GM19397 (cell line): ENCODE results near the gene DSTN.

Source experiments
- ATAC-seq: cut with Tn5 transposase; IDR thresholded peaks from one replicate; pipeline ENCODE4 v1.9.1; 2021; ENCODE audit warnings: mild to moderate bottlenecking, moderate library complexity; ENCODE audit not compliant: unreplicated experiment

DSTN gene

DNA sequence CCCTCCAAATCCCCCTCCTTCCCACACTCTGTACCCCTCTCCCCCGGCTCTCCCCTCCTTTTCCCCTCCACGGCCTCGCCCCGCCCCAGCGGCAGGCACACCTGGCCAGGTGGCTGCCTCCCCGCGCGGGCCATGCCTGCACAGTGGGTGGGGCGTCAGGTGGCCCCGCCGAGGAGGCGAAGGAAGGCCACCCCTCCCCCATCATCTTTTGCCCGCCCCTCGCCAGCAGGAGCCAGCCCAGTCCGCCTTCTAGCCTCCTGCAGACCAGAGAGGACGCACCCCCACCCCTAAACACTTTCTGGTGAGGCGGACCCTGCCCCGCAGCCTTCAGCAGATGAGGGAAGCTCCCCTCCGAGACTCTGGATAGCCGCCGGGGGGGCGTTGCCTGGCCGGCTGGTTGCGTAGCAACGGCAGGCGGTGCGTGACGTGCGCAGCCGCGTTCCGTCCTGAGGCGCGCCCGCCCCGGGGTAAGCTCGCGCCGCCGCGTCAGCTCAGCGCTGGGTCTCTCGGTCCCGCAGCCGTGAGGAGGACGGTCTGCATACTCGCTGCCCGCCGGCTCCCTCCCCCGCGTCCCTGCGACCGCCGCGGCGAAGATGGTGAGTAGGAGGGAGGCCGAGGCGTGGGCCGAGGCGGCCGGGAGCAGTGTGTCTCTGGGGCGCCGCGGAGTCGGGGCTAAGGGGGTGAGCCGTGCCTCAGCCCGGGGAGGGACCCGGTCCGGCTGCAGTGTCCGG is at the start of gene DSTN:
Gene DSTN (plus strand): TSS at position 460 of the 731 bp plus-strand sequence. CDS start 134 bp downstream, at position 594.
- peak; percentile 96 for ATAC-seq

DNA sequence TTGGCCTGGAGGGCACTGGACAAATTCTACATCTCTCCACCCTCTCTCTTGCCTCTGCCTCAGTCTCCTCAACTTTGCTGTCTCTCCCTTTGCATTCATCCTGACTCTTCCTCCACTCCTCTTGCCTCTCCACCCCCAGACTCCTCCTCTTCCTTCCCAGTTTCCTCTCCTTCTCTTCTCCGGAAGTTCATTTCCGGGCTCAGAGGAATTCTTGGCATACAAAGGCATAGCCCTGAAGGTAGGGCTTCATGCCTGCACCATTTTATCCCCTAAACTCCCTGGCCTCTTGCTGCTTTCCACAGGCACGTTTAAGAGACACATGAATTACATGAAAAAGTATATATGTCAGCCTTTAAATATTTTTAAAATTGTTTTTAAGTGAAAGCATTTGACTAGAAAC is 49.3 kb upstream of the DSTN start:
- no peak for ATAC-seq

DNA sequence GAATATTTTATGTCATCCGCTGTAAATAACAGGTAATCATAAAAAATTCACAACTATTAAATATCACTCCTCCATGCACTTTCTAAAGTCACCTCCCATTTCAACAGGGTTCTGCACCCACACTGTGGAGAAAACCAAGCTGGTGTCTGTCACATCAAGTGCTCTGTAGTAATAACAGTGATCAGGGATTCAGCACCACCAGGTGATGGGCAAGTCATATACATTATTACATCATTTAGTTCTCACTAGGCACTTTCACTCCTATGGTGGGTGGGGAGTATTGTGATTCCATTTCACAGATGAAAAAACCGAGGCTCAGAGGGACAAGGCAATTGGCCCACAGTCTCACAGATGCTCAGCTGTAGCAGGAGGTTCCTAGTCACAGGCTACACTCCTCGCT is 47.3 kb upstream of the DSTN start:
- ATAC-seq = no peak

DNA sequence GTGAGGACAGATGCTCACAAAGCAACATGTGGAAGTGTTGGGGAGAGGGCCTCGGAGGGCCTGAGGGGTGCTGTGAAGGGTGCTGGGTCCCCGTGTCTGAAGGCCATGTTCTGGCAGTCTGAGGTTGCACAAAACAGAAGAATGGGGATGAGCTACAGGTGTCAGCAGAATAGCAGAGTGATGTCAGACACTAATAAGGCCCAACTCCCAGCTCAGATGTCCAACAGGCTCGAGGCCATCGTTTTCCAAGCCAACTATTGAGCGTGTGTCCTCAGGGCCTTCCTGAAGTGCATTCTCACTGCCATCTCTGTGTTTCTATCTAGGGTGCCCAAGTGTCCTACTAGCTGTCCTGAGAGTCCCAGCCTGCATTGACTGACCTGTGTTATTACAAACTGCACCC is 46.5 kb upstream of the DSTN start:
- ATAC-seq = no peak

DNA sequence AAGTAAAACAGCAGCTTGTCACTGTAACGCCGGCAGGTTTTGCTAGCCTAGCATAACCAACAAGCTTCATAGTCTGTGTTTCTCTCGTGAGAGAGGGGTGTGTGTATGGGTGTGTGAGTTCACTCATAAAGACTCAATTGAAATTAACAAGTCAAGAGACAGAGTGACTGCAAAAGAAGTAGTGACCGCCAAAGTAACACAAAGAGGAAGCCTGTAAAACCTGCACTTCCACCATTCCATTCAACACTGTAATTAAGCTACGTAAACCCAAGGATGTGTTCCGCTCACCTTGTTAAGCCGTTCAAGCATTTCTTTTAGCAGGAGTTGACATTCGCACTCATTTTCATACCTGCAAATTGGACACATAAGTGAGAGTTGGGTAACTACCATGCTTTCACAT is 45.3 kb upstream of the DSTN start:
- no peak for ATAC-seq

DNA sequence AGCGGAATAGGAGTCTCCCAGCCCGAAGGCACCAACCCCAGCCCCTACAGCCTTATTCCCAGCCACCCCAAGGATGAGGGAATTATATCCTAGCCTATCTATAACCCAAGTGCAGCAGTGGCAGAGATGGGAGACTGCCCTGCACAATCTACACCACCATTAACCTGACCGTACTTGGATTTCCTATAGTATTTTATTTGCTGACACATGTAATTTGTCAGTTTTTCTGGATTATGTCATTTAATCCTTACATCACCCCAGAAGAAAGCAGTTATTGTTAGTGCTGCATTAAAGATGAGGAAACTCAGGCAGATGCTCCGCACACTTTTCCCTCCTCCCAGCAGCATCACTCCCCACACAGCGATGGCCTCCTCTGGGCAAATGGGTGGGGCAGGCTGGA is 44.7 kb upstream of the DSTN start:
- no peak for ATAC-seq

DNA sequence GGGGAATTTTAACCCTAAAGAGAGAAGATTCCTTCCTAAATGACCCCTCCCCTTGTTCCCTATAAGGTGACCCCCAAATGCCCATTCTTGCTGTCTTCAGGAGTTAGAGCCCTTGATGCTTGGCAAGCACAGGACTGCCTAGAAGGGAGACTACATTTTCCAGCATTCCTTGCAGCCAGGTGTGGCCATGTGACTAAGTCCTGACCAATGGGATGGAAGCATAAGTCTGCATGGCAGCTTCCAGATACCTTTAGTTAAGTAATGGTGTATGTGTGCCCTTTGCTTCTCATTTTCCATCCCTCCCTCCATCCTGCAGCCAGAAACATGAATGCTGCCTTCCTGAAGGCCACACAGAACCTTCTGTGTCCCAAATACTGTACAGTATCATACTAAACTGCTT is 44.2 kb upstream of the DSTN start:
- ATAC-seq = no peak

DNA sequence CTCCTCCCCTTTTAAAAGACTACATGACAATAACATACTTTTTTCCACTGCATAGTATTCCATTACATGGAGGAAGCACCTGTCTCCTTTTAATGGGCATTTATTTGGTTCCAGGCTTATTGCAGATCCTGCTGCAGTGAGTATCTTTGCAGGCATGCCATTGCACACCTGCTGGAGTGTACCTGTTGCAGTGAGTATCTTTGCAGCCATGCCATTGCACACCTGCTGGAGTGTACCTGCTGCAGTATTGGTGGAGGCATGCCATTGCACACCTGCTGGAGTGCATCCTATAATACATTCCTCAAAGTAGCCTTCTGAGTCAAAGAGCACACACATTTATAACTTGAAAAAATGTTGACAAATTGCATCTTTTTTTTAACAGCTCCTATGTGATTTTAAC is 40.3 kb upstream of the DSTN start:
- ATAC-seq = no peak

DNA sequence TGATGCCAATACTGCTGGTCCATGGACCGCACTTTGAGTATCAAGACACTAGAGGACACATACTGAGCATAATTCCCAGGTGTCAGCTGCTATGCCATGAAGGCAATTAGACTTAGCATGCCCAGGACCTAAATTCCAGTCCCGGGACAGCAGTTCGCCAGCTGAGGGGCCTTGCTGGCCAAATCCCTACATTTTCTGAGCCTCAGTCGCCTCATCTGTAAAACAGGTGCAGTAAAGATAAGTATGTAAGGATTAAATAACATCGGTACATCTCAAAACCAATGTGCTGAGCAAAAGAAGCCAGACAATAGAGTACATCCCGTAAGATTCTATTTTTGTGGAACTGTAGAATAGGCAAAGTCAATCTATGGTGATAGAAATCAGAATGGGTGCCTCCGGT is 39.7 kb upstream of the DSTN start:
- no peak for ATAC-seq

DNA sequence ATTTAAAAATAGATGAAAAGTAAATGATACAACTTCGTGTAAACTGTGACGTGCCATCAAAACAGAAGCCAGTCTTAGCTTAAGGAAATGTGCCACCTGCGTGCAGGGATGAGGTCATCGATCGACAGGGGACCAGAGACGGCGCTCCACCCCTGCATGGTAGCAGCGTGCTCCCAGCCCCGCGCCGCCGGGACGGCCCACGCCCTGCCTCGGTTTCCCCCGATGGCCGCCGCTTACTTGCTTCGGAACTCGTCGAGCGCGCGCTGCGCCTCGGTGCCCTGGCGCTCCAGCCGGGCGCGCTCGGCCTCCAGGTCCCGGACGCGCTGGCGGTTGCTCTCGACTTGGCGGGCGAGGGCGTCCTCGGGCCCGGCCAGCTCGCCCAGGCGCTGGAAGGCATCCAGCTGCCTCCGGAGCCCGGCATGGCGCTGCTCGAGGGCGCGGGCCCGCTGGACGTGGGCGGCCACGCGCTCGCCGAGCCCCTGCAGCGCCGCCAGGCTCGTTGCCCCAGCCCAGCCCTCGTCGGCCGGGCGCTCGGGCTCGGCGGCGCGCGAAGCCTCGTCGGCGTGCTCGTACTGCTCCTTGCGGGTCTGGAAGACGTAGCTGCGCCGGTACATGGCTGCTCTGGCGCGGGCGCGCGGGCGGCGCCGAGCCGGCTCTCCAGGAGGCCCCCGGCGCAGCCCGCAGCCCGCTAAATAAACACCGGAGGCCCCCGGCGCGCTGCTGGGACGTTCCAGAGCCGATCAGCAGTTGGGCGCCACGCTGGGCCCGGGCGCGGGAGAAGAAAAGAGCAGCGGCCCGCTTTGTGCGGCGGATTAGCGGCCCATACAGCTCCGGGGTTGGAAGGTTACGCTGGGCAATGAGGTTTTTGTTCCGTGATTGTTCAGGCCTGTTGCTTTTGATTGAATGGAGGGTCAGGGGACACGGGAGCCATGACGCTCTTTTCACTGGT is 38.9 kb upstream of the DSTN start, which contains the start of gene BFSP1:
Gene BFSP1 (minus strand): TSS at position 664 of the 949 bp plus-strand sequence. CDS start 50 bp downstream, at position 614.
- ATAC-seq = no peak

DNA sequence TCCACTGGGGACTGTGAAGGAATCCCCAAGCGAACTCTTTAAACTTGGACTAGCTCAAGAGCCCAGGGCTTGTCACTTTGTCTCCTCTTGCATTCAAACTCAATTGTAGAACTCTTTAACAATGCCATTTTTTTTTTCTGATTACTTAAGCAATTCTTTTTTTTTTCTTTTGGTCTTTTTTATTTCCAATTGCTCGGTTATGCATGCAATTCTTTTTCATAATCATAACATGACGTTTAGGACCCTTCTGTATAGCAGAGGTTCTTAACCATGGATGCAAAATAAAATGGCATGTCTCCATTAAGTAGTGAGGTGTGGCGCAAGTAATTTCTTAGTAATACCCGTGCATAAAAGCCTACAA is 38.2 kb upstream of the DSTN start:
- no peak for ATAC-seq

DNA sequence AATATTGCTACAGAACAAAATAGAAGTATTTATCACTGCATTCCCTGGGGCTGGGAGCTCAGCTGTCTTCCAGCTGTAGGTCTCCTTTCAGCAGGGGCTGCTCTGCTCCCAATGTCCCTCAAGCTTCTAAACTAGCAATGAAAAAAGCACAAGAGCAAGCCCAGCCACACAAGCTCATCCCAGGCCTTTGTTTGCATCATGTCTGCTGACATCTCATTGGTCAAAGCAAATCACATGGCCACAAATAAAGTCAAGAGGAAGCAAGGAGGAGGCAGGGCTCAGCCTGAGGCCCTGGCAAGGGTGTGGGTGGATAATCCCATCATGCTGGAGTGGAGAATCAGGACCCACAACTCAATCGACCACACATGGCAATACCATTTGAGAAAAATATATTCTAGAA is 36.5 kb upstream of the DSTN start:
- ATAC-seq = no peak

DNA sequence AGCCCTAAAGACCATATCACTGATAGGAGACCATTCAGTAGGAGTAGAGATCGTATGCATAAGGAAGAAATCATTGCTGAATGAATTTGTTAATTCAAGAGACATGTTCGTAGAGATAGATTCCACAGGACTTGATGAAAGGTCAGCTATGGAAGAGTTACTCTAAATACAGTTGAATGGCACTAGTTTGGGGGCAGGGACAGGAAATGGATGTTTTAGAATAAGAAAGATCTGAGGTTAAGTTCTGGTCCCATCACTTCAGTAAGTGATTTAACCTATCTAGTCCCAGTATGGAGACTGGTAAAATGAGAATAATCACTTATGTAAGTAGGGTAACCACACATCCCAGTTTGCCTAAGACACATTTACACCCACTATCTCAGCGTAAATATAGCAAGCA is 35.8 kb upstream of the DSTN start:
- no peak for ATAC-seq

DNA sequence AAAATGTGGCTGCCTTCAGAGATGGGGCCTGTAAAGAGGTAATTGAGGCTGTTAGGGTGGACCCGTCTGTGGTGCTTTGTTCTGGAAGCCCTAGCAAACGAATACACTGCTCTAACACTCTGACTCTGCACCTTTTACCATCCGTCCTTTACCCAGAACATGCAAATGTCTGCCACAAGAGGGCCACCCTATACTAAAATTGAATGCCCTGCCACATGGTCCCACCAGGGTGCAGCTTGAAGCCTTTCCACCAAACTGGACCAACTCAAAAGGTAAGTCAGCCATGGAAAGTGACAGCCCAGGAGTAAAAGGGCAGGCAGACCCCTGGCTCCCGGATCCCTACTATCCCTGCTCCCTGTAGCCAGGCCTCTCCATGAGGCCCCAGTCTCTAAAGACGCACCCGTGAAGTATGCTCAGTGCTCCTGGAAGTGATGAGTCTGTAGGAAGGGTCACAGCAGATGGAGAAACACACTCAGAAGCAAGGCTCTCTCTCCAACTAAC is 32.9 kb upstream of the DSTN start:
- peak; percentile 79 for ATAC-seq

DNA sequence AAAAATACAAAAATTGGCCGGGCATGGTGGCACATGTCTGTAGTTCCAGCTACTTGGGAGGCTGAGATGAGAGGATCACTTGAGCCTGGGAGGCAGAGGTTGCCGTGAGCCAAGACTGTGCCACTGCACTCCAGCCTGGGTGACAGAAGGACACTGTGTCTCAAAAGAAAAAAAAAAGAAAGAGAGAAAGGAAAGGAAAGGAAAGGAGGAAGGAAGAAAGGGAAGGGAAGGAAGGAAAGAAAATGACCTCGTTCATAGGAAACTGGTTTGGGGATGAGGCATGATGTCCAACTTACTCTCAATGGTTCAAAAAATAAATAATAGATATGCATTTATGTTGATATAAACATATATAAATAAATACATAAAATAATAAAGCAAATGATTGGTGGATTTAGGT is 31.9 kb upstream of the DSTN start:
- no peak for ATAC-seq

DNA sequence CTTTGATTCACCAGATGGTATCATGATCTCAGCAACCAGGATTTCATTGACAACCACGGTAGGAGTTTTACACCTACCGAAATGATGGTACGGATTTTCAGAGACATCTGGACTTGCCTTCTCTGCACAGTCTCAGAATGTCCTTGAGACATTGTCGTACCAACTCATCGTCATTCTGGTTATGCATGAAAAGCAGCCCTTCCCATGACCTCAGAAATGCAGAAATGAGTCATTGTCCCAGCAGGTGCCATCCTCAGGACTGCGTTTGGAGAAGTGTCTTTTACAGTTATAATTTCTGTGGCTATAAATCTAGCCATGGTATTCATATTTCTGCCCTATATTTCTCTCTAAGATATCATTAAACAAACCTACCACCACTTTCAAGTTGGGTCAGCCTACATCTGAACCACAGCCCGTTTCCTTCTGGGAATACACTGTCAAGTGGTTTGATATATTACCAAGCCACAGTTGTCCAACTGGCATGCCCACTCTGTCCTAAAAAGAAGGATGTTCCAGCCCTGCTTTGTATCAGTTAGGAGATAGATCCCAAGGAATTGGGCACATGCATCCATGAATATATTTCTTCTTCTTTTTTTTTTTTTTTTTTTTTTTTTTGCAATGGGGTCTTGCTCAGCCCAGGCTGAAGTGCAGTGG is 31.2 kb upstream of the DSTN start:
- ATAC-seq = no peak

DNA sequence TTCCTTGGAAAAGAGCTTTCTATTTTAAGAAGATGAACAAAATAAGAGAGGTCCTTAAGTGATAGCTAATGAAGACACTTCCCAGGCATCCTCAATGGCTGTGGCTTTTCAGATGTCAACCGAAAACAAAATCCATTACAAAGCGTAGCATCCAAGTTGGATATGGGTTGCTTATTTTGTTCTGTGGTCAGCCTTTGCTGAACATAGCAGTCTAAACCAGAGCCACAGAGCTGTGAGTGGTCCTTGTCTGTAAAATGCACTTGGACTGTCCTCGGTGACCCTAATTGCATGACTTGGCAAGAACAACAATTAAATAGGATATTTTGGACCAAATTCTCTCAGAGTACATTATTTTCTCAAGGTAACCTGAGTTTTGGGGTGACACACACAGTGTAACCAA is 28.3 kb upstream of the DSTN start:
- ATAC-seq = no peak

DNA sequence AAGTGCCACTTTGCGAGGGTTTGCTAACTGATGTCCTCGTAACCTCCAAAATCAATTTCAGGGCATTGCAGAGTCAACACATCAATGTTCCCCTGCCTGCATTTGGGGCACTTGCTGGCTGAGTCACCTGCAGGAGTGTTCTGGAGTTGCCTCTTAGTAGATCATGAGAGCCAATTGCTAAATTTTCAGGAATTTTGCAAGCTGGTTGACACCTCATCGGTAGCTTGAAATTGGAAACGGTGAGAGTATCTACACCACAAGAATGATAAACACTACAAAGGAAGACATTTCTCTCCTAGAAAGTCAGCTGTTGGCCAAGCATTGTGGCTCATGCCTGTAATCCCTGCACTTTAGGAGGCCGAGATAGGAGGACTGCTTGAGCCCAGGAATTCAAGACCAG is 27.9 kb upstream of the DSTN start:
- ATAC-seq = no peak

DNA sequence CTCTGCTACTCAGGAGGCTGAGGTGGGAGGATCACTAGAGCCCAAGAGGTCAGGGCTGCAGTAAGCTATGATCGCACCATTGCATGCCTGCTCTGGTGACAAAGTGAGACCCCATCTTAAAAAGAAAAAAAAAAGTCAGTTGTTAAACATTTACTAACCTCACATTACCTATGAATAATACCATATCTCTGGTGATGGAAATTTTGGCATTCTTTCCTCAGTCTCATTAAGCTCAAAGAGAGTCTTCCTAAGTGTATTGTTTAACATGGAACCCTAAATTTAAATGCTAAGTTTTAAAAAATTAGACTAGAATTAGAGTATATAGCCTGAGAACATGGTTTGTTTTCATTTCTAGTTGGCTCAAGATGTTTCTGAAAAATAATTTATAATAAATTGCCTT is 27.4 kb upstream of the DSTN start:
- no peak for ATAC-seq

DNA sequence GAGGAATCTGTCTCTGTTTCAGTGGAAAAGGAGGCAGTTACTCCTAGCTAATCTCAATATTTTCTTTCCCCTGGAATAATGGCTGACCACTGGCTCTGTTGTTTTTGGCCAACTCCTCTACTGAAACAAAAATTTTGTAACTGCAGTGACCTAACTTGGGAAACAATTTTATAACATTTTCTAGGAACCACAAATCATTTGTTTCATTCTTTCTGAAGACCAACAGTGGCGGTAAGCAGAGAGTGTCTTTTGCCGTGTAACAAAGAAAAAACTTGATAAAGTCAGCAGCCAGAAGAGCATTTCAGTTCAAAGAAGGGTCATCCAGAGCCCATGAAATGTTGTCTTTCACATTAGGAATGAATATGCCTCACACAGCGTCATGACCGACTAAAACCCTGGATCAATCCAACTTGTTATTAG is 26.9 kb upstream of the DSTN start:
- ATAC-seq = no peak

DNA sequence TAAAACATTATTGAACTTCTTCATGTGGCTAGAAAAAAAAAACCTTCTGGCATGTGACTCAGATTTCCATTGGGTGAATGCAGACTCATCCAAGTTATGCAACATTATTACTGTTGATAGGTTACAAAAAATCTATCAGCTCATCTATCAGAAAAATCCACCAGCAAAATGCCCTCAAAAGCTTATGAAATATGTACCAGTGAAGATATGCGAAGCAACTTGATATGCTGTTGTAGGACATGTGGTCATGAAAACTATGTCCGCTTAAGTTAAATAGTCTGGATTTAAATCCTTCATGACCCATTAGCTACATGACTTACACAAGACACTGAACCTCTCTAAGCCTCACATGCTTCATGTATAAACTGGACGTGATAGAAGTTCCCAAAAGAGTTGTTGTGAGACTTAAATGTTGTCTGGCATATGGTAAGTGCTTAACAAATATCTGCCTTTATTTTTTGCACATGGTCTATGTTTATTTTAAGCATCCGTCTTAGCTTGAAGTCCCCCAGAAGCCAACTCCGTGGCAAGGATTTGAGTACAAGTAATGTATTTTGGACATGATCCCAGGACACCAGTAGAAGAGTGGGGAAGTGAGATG is 26.2 kb upstream of the DSTN start:
- ATAC-seq = no peak
